Endodermal cell (in vitro differentiated cells): ENCODE measurements around the gene SRRT. TPM values are rescaled to one million over a fixed set of nuclear protein-coding genes. Genes with fewer than 3 reads are reported as not detected.

ENCODE experiments used
- DNase-seq: peaks from one replicate; pipeline ENCODE4 v3.0.0-alpha.2; 2017
- H3K27ac ChIP-seq: 2 replicates; pipeline ENCODE4 v1.5.1; 2013; ENCODE audit warnings: mild to moderate bottlenecking, low read depth, low read length, moderate library complexity
- H3K27me3 ChIP-seq: 2 replicates; pipeline ENCODE4 v1.6.1; 2013; ENCODE audit warnings: mild to moderate bottlenecking, low read length, moderate library complexity; ENCODE audit not compliant: insufficient read depth, control insufficient read depth, poor library complexity, severe bottlenecking
- H3K36me3 ChIP-seq: 2 replicates; pipeline ENCODE4 v1.7.0; 2013; ENCODE audit warnings: mild to moderate bottlenecking, low read length, moderate library complexity; ENCODE audit not compliant: control insufficient read depth, insufficient read depth
- H3K4me1 ChIP-seq: one replicate; pipeline ENCODE4 v1.7.0; 2013; ENCODE audit warnings: low read length; ENCODE audit not compliant: control insufficient read depth, insufficient read depth
- H3K4me3 ChIP-seq: 2 replicates; pipeline ENCODE4 v1.5.1; 2013; ENCODE audit warnings: mild to moderate bottlenecking, low read length, moderate library complexity
- H3K9ac ChIP-seq: 2 replicates; pipeline ENCODE4 v1.6.1; 2013; ENCODE audit warnings: mild to moderate bottlenecking, low read length, moderate library complexity; ENCODE audit not compliant: poor library complexity, severe bottlenecking; ENCODE audit errors: extremely low read depth
- H3K9me3 ChIP-seq: 2 replicates; pipeline ENCODE4 v1.6.1; 2013; ENCODE audit warnings: mild to moderate bottlenecking, low read length, moderate library complexity; ENCODE audit not compliant: control insufficient read depth
- H3K27ac Mint-ChIP-seq: 2 replicates; pipeline ENCODE4 v1.8.0; 2020; ENCODE audit warnings: mixed read lengths
- H3K27me3 Mint-ChIP-seq: 2 replicates; pipeline ENCODE4 v1.8.0; 2021; ENCODE audit warnings: mild to moderate bottlenecking, mixed read lengths; ENCODE audit not compliant: insufficient read depth
- H3K36me3 Mint-ChIP-seq: 2 replicates; pipeline ENCODE4 v1.8.0; 2020; ENCODE audit warnings: low read depth, mixed read lengths
- H3K4me1 Mint-ChIP-seq: 2 replicates; pipeline ENCODE4 v1.8.0; 2020; ENCODE audit warnings: mixed read lengths
- H3K4me3 Mint-ChIP-seq: 2 replicates; pipeline ENCODE4 v1.8.0; 2020; ENCODE audit warnings: mild to moderate bottlenecking, moderate library complexity, mixed read lengths
- H3K9me3 Mint-ChIP-seq: 2 replicates; pipeline ENCODE4 v1.8.0; 2020; ENCODE audit warnings: mild to moderate bottlenecking, mixed read lengths
- CTCF ChIP-seq: fragments of 200-600 bp; sonication (generic); conservative IDR thresholded peaks from 2 replicates; pipeline ENCODE4 v1.5.0; 2021; ENCODE audit warnings: antibody characterized with exemption, mild to moderate bottlenecking
- WGBS, 2 experiments: methylation state at CpG; one replicate each; pipeline versions ENCODE4 v1.1.5 to v1.1.7; 2013; ENCODE audit warnings: missing lambda C conversion rate in 2 of 2, mixed read lengths in 1 of 2; ENCODE audit not compliant: insufficient coverage in 1 of 2, insufficient read length in 1 of 2; 5-methylcytosine and 5-hydroxymethylcytosine counted together
- total RNA-seq, 2 donors: library from RNA; stranded (reverse); fragmentation: NEBNext Ultra II Directional in 1 of 2; extraction: Animal tissue kit (Norgen Biotek cat#: 25700) in 1 of 2; gene quantifications; 2 replicates in 1 of 2; 3 replicates in 1 of 2; pipeline ENCODE4 v1.2.1, GENCODE V29; 2021

The SRRT gene
- total RNA-seq, 2 donors from 2014 or later = 186 to 236 TPM

- Histone ChIP-seq H3K36me3 (peaks cover 29% of the 10 kb centered on the region), H3K27ac (no peak overlapping the region), H3K9me3 (no peaks in the 10 kb centered on the region), H3K4me1 (no peaks in the 10 kb centered on the region), H3K27me3 (no peaks in the 10 kb centered on the region), H3K9ac (peak overlapping the region; percentile 78), H3K4me3 (peak overlapping the region; percentile 99)
- Mint-ChIP-seq H3K27me3 (no peaks in the 10 kb centered on the region), H3K36me3 (peaks cover 29% of the 10 kb centered on the region), H3K9me3 (no peaks in the 10 kb centered on the region), H3K4me1 (peaks cover 16% of the 10 kb centered on the region), H3K27ac (peak overlapping the region; percentile 92), H3K4me3 (peak overlapping the region; percentile 93)
- DNase-seq = peak; percentile 63
- WGBS, 2 experiments = 6 to 7% methylated on average over 6 to 17 of the region's 17 CpGs
- TF ChIP-seq CTCF = peak; percentile 37
Measured at GRCh38 chr7:100825751-100826513, 49.0 kb upstream of the SRRT start.

- Histone ChIP-seq H3K27ac (peak overlapping the region; percentile 44), H3K36me3 (peaks cover 25% of the 10 kb centered on the region), H3K4me3 (peak overlapping the region; percentile 99), H3K4me1 (no peaks in the 10 kb centered on the region), H3K27me3 (no peaks in the 10 kb centered on the region), H3K9me3 (no peaks in the 10 kb centered on the region), H3K9ac (peak overlapping the region; percentile 78)
- TF ChIP-seq CTCF = no peak
- H3K4me1 Mint-ChIP-seq = peaks cover 19% of the 10 kb centered on the region
- H3K9me3 Mint-ChIP-seq = no peaks in the 10 kb centered on the region
- H3K27me3 Mint-ChIP-seq = no peaks in the 10 kb centered on the region
- peak overlapping the region; percentile 93 for H3K4me3 Mint-ChIP-seq
- DNase-seq = peak; percentile 73
- peaks cover 23% of the 10 kb centered on the region for H3K36me3 Mint-ChIP-seq
- H3K27ac Mint-ChIP-seq = peak overlapping the region; percentile 92
- WGBS, 2 experiments = 0% methylated on average over 12 to 71 of the region's 71 CpGs
Measured at GRCh38 chr7:100826514-100827329, 48.2 kb upstream of the SRRT start.

- peaks cover 16% of the 10 kb centered on the region for H3K36me3 Mint-ChIP-seq
- Histone ChIP-seq H3K4me1 (no peaks in the 10 kb centered on the region), H3K9ac (peak within 1 kb of the TSS; percentile 78), H3K4me3 (peak within 1 kb of the TSS; percentile 99), H3K36me3 (peaks cover 16% of the 10 kb centered on the region), H3K27ac (peak within 1 kb of the TSS; percentile 44), H3K9me3 (no peaks in the 10 kb centered on the region), H3K27me3 (no peaks in the 10 kb centered on the region)
- TF ChIP-seq CTCF = peak; percentile 78
- peak within 1 kb of the TSS; percentile 93 for H3K27ac Mint-ChIP-seq
- no peaks in the 10 kb centered on the region for H3K9me3 Mint-ChIP-seq
- peak within 1 kb of the TSS; percentile 93 for H3K4me3 Mint-ChIP-seq
- peaks cover 19% of the 10 kb centered on the region for H3K4me1 Mint-ChIP-seq
- WGBS, 2 experiments = 0 to 1% methylated on average over 28 to 69 of the region's 80 CpGs
- peak; percentile 96 for DNase-seq
- no peaks in the 10 kb centered on the region for H3K27me3 Mint-ChIP-seq
Measured at GRCh38 chr7:100827330-100828226, 47.3 kb upstream of the SRRT start, which contains the start of gene EPHB4. EPHB4 (minus strand) TSS chr7:100827523; CDS start chr7:100827030, 493 bp downstream.
